22Rv1 (cell line): ENCODE results near the gene RFESD.

Experiments used
- H3K27ac ChIP-seq: fragments of 450-650 bp; 2 replicates; pipeline ENCODE4 v1.5.1; 2017
- ZFX ChIP-seq: fragments of 450-650 bp; IDR thresholded peaks from 2 replicates; pipeline ENCODE4 v1.6.1; 2017; ENCODE audit warnings: antibody characterized with exemption, borderline replicate concordance
- TF ChIP-seq, protein P1 (sequence below): fragments of 450-650 bp; IDR thresholded peaks from 2 replicates; pipeline ENCODE4 v1.5.1; 2017; ENCODE audit warnings: mild to moderate bottlenecking

Gene RFESD

GRCh38 chr5:95649842-95650620 lies 3.5 kb downstream of the RFESD start:
- TF ChIP-seq, protein P1, sequence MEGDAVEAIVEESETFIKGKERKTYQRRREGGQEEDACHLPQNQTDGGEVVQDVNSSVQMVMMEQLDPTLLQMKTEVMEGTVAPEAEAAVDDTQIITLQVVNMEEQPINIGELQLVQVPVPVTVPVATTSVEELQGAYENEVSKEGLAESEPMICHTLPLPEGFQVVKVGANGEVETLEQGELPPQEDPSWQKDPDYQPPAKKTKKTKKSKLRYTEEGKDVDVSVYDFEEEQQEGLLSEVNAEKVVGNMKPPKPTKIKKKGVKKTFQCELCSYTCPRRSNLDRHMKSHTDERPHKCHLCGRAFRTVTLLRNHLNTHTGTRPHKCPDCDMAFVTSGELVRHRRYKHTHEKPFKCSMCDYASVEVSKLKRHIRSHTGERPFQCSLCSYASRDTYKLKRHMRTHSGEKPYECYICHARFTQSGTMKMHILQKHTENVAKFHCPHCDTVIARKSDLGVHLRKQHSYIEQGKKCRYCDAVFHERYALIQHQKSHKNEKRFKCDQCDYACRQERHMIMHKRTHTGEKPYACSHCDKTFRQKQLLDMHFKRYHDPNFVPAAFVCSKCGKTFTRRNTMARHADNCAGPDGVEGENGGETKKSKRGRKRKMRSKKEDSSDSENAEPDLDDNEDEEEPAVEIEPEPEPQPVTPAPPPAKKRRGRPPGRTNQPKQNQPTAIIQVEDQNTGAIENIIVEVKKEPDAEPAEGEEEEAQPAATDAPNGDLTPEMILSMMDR, result no peak
- no peak for TF ChIP-seq ZFX

DNA sequence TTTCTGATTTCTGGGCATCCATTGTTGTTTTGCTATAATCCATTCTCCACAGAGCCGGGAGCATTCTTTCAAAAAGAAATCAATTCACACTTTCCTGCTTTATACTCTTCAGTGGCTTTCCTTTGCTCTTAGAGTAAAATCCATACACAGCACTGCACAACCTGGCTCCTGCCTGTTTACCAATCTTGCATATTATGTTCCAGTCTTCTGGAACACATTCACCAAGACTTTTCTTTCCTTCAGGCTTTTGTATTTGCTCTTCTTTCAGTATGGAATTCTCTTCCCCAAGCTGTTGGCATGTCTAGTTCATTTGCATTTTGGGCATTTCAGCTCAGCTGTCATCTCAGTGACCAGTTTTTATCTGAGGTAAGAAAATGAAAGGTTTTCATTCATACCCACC lies 6.3 kb downstream of the RFESD start:
- TF ChIP-seq, protein P1, result no peak
- TF ChIP-seq ZFX, result no peak
- no peak overlapping the region for H3K27ac ChIP-seq

More at GRCh38 chr5:95649842-95650620, 3.5 kb downstream of the RFESD start:
- H3K27ac ChIP-seq, result no peak overlapping the region

- no peak for TF ChIP-seq ZFX
- TF ChIP-seq, protein P1, result no peak
Observed at GRCh38 chr5:95654196-95654595, 7.6 kb downstream of the RFESD start.

DNA sequence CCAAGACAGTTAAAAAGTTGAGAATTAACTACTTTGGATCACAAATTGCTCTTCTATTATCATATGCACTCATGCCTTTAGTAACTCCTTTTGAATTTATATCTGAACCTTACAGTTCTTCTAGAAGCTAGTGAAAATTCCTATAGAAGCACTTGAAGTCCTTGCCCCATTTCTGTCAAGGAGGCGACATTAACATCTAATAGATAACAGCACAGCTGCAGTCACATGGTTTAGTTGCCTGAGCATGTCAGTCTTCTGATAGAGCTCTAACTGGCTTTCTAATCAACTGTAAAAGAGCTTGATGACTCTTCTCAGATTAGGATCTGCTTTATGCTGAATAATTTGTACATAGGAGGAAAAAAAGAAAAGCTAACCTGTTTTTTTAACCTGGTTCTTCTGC lies 9.0 kb downstream of the RFESD start:
- H3K27ac ChIP-seq, result no peak overlapping the region
- no peak for TF ChIP-seq ZFX
- TF ChIP-seq, protein P1, result no peak

More at GRCh38 chr5:95654196-95654595, 7.6 kb downstream of the RFESD start:
- no peak overlapping the region for H3K27ac ChIP-seq

DNA sequence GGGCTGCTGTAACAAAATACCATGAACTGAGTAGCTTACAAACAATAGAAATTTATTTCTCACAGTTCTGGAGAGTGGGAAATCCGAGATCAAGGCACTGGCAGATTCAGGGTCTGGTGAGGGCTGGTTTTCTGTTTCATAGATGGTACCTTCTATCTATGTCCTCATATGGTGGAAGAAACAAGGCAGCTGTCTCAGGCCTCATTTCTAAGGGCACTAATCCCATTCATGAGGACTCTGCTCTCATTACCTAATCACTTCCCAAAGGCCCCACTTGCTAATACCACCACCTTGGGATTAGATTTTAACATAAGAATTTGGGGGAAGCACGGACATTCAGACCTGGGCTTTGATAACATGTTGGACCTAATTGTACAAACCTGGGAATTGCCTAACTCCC lies 13.5 kb downstream of the RFESD start:
- H3K27ac ChIP-seq, result no peak overlapping the region
- TF ChIP-seq, protein P1, result no peak
- no peak for TF ChIP-seq ZFX

GRCh38 chr5:95662946-95663345 lies 16.4 kb downstream of the RFESD start:
- TF ChIP-seq, protein P1, result no peak
- no peak for TF ChIP-seq ZFX

GRCh38 chr5:95664204-95664786 lies 17.7 kb downstream of the RFESD start:
- TF ChIP-seq, protein P1, result peak; percentile 92
- no peak for TF ChIP-seq ZFX
- H3K27ac ChIP-seq, result no peak overlapping the region

More at GRCh38 chr5:95662946-95663345, 16.4 kb downstream of the RFESD start:
- no peak overlapping the region for H3K27ac ChIP-seq
